Stimulated activated CD8-positive, alpha-beta memory T cell treated with anti-CD3 and anti-CD28 coated beads, Interleukin-12 subunit alpha, Interleukin-12 subunit beta, amount 100 ng/mL, for 24 hours (primary cell): ENCODE results near the gene LDLRAD4.
"Not testable (repeated sequence)": the region's sequence is repeated elsewhere in the genome, so short reads cannot be mapped to it uniquely, and the experiment has no call there.

Source experiments
- DNase-seq: peaks from one replicate; pipeline ENCODE4 v3.0.0-alpha.2; 2020; ENCODE audit errors: extremely low read depth

Gene LDLRAD4

GRCh38 chr18:13592246-13592645 is 373.7 kb downstream of the LDLRAD4 start:
- no peak for DNase-seq

- no peak for DNase-seq
Measured at GRCh38 chr18:13594551-13594950, 376.0 kb downstream of the LDLRAD4 start.

- no peak for DNase-seq
Measured at GRCh38 chr18:13597068-13597467, 378.5 kb downstream of the LDLRAD4 start.

- DNase-seq = no peak
Measured at GRCh38 chr18:13598591-13598990, 380.0 kb downstream of the LDLRAD4 start.

- no peak for DNase-seq
Measured at GRCh38 chr18:13599031-13599430, 380.5 kb downstream of the LDLRAD4 start.

- no peak for DNase-seq
Measured at GRCh38 chr18:13603304-13604019, 384.9 kb downstream of the LDLRAD4 start.

GRCh38 chr18:13604786-13605185 is 386.2 kb downstream of the LDLRAD4 start:
- DNase-seq = no peak

- DNase-seq = no peak
Measured at GRCh38 chr18:13605477-13605876, 386.9 kb downstream of the LDLRAD4 start.

- DNase-seq = no peak
Measured at GRCh38 chr18:13605901-13606300, 387.3 kb downstream of the LDLRAD4 start.

GRCh38 chr18:13606604-13607254 is 388.2 kb downstream of the LDLRAD4 start:
- no peak for DNase-seq

GRCh38 chr18:13608024-13608562 is 389.5 kb downstream of the LDLRAD4 start:
- not testable (repeated sequence) for DNase-seq

- no peak for DNase-seq
Measured at GRCh38 chr18:13608791-13609532, 390.4 kb downstream of the LDLRAD4 start.

- no peak for DNase-seq
Measured at GRCh38 chr18:13610555-13611141, 392.1 kb downstream of the LDLRAD4 start.

- no peak for DNase-seq
Measured at GRCh38 chr18:13611142-13611600, 392.6 kb downstream of the LDLRAD4 start.

- DNase-seq = no peak
Measured at GRCh38 chr18:13611601-13612195, 393.1 kb downstream of the LDLRAD4 start.

GRCh38 chr18:13612196-13612997 is 393.8 kb downstream of the LDLRAD4 start:
- peak; percentile 45 for DNase-seq

- no peak for DNase-seq
Measured at GRCh38 chr18:13613099-13613498, 394.5 kb downstream of the LDLRAD4 start.

- no peak for DNase-seq
Measured at GRCh38 chr18:13613591-13614501, 395.3 kb downstream of the LDLRAD4 start.

- no peak for DNase-seq
Measured at GRCh38 chr18:13614641-13615288, 396.2 kb downstream of the LDLRAD4 start.
